Measurements from ENCODE around the gene DYRK2.

GRCh38 chr12:67692966-67693365 lies 44.4 kb downstream of the DYRK2 start:
- no peak for TF ChIP-seq EZH2phosphoT487 (IDR thresholded peaks at IDR 0.05; ENCODE audit: borderline replicate concordance, low read length)
- TF ChIP-seq CTCF (conservative IDR thresholded peaks at IDR 0.05; ENCODE audit: low read depth, low read length), result no peak
